GM21786 (cell line): Measurements from ENCODE around the gene MACROD2.
"Not testable (repeated sequence)": the region's sequence is repeated elsewhere in the genome, so short reads cannot be mapped to it uniquely, and the experiment has no call there.

Source experiments
- ATAC-seq: cut with Tn5 transposase; IDR thresholded peaks from one replicate; pipeline ENCODE4 v1.9.1; 2021; ENCODE audit not compliant: unreplicated experiment

MACROD2 gene

DNA sequence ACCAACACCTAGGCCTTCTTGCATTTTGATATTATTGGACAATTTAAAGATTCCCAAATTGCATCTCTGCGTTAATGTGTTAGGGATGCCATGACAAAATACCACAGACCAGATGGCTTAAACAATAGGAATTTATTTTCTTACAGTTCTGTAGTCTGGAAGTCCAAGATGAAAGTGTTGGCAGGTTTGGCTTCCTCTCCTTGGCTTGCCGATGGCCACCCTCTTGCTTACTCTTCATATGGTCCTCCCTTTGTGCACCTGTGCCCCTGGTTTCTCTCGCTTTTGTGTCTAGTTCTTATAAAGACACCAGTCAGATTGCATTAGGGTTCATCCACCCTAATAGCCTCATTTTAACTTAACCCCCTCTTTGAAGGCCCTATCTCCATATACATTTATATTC is 1184.5 kb downstream of the MACROD2 start:
- no peak for ATAC-seq

DNA sequence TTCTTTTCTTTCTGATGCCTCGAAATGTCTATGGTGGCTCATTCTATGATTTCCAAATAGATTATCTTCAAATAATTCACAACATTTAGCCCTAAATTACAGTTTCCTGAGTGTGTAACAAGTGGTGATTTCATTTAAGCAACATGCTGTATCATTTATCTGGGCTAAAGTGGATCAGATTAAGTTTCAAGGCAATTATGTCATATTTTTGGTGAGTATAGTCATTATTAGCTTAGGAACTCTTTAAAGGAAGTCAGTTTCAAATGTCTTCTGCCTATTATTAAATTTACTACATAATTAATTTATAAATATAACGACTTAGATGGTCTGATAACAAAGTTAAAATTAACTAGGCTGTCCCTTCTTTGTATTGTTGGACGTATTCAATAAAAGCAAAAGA is 1190.0 kb downstream of the MACROD2 start:
- ATAC-seq, result no peak

DNA sequence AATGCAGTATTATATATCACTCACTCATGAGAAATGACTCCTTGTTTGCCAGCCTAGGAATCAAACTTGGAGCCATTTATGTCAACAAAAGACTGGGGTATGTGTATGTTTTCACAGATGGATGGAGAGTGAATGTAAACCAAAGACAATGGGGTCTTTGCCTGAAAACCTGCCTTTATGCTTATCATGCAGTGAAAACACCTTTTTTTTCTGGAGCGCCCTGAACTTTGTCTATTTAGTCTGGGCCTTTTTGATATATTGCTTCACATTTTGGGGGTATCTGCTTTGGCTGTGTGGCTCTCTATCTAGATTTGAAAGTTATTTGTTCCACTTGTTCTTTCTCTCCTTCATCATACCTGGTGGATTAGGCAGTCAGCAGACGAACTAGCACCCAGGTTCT is 1190.6 kb downstream of the MACROD2 start:
- ATAC-seq, result no peak

- no peak for ATAC-seq
These were observed 1192.3 kb downstream of the MACROD2 start for GRCh38 chr20:15187612-15188011.

DNA sequence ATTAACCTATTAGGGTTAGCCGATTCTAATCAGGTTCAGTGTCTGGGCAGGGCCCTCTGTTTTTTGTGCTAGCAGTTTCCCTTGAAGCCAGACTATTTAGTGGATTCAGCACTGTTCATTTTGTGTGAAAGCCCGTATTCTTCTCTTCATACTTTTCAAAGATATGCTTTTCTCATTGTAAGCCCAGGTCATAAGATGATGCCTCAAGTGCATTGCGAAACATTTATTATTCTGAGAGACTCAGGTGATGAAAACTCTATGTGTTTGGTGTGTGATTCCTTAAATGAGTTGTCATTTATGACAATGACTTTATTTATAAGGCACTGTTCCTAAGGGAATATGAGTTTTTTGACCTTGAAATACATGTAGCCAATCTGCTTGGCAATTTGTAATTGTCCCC is 1193.1 kb downstream of the MACROD2 start:
- no peak for ATAC-seq

DNA sequence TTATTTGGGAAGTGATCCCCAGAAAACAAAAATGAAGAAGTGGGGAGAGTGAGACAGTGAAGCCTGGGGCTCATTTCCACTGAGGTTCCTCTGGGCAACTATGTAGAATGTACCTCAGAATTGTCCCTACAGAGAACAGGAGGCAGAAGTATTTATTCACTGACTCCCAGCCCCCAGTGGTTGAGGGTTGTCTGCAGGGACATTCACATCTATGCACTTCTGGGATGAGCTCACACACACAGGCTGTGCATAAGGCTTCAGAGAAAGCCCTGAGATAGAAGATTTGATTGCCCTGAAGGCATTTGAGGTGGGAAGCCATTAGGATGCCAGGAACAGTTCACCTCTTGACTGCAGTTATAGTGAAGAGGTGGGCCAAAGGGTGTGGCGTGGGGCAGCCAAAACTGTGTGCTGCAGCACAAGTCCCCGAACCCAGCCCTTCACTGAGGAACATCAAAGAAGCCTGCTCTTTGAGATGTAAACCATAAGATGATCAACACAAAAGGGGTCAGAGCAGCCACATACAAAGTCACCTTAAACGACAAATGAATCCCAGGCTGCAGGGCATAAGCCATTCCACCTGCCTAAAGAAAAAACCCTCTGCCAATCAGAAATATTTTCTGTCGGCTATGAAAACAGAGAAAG is 1195.9 kb downstream of the MACROD2 start:
- ATAC-seq, result no peak

- ATAC-seq, result no peak
These were observed 1200.1 kb downstream of the MACROD2 start for GRCh38 chr20:15195378-15195777.

DNA sequence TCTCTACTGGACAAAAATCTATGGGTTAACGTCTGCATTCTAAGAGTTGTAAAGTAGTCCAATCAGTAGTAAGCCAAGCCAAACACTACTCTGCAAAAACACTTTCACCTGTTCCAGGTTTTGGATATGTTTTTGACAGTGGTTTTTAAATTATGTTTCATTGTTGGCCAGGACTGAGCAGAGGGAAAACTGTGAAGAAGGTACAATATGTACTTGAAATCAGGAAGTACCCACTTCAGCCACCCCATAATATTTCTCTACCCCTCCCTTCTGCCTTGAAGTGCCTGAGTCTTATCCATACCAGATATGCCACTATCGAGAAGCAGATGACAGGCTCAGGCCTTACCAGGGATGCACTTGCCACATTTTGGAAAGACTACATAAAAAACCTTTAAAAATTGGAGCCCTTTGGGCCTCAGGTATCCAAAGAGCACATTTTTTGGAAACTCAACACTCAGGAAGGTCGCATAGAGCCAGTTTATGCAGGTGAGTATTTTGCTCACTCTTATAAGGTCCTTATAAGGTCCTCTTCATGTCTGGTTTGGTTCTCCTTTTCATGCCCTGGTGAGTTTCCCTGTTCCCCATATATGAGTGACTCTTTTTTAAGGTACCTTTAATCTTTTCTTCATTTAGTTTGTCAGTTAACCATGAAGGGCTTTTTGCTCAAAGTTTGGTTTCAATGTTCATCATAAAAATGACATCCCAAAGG is 1201.4 kb downstream of the MACROD2 start:
- no peak for ATAC-seq

- not testable (repeated sequence) for ATAC-seq
These were observed 1202.7 kb downstream of the MACROD2 start for GRCh38 chr20:15198017-15198416.

GRCh38 chr20:15199698-15200097 is 1204.4 kb downstream of the MACROD2 start:
- ATAC-seq, result peak; percentile 48

- peak; percentile 71 for ATAC-seq
These were observed 1204.8 kb downstream of the MACROD2 start for GRCh38 chr20:15200147-15200565.

GRCh38 chr20:15201602-15202001 is 1206.3 kb downstream of the MACROD2 start:
- ATAC-seq, result no peak

DNA sequence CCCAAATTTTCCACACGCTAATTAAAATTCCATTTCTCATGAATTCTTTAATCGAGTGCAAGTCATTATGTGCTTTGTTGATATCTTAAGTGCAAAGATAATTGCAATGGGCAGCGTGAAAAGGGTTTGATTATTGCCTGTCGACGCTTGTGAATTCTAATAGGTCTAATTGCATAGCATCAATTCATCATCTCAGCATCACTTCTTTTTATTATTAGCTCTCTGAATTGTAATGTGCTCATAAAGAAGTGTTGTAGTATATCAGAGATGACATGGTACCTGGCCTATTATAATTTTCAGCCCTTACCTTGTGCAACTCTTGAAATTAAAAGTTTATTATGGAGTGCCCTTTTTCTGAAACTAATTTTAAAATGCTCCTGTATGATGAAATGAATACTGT is 1208.9 kb downstream of the MACROD2 start:
- no peak for ATAC-seq

GRCh38 chr20:15205028-15205427 is 1209.7 kb downstream of the MACROD2 start:
- no peak for ATAC-seq

DNA sequence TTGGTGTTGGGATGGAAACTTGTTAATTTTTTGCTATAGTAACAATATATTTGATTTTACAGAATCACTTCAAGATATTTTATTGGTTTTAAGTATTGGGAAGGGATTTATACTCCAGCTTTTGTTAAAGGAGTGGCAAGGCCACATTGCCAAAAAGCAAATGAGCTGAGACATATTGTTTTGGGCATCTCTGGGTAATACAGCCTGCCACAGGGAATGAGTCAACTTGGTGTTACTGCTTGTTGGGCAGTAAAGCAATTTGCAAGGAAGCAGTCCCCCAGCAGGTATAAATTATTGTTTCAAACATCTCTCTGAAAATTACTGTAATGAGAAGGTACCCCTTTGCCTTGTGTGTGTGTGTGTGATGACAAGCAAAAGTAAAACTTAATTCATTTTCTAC is 1210.4 kb downstream of the MACROD2 start:
- ATAC-seq, result no peak

GRCh38 chr20:15209537-15209936 is 1214.2 kb downstream of the MACROD2 start:
- ATAC-seq, result no peak

GRCh38 chr20:15214051-15214450 is 1218.7 kb downstream of the MACROD2 start:
- ATAC-seq, result no peak

DNA sequence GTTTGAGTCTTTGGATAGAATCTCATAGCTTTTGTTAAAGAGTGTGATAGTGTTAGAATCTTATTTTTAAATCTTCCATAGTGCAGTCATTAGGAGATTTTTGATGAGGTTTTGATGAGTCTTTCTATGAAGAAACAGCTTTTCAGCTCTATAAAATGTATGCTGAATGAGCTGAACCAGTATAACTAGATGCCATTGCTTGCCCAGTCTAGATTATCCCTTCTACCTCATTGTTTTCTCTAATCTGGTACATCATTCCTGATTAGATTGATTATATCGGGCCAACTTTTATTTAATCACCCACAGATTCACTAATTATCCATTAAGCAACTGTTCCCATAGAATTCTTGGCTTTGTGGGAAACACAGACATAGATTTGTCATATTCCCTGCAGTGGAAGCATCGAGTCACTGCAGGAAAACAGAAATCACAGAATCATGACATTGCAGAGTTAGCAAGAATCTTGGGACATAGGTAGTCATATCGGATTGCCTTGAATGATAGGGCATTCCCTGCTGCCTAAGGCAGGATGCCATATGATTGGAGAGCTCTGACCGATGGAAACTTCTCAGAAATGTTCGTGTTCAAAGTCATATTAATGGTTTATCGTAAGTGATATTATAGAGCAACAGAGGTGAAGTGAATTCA is 1224.8 kb downstream of the MACROD2 start:
- no peak for ATAC-seq

GRCh38 chr20:15220778-15221565 is 1225.7 kb downstream of the MACROD2 start:
- no peak for ATAC-seq

DNA sequence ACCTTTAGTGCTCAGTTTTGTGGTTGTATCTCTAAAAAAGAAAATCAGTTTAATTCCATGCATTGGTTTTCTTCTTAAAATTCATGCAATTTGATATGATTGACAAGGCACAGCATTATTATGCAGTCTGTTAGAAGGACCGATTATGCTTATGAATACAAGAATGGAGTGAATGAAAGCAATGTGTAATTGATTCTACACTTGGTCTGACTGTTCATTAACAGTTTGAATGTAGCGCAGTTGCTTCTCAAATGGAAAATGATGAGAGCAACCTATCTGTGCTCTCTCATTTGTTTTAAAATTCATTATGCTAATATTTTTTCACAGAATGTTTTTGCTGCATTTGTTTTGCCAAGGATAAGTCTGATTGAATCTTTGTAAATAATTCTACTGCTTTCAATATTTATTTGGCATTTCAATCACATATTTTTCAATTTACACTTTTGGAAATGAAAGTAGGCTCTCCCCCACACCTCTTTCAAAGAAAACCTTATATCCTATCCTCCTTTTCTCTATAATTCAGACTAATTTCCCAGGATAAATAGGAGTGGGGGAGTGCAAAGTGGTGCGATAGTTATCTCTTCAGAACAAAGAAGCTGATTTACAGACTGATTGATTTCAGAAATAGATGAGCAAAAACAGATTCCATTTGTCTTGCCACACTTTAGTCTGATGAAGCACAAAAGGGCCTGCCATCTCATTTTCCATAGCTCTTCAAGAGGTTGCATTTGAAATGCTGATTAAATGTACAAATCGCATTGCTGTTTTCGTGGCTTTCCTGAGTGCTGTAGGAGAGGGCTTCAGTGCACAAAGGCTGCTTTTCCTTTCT is 1227.4 kb downstream of the MACROD2 start:
- ATAC-seq, result no peak

- no peak for ATAC-seq
These were observed 1228.9 kb downstream of the MACROD2 start for GRCh38 chr20:15224199-15224598.
